Uterus (tissue), 4 donors: ENCODE measurements around the gene FGF21. TPM values are rescaled to one million over a fixed set of nuclear protein-coding genes. Genes with fewer than 3 reads are reported as not detected.
"Not testable (repeated sequence)": the region's sequence is repeated elsewhere in the genome, so short reads cannot be mapped to it uniquely, and the experiment has no call there.

Experiments used
- DNase-seq, 2 donors: peaks; one replicate each; pipeline ENCODE4 v3.0.0-alpha.2; 2019 to 2020
- H3K27ac ChIP-seq, 2 donors: fragments of 200-600 bp; sonication (generic); 1 replicate in 1 of 2; 2 replicates in 1 of 2; pipeline ENCODE4 v1.5.1; 2016 to 2018
- H3K27me3 ChIP-seq, 2 donors: fragments of 200-600 bp; sonication (generic); one replicate each; pipeline ENCODE4 v1.5.1; 2018 to 2019; ENCODE audit warnings: control low read depth in 1 of 2
- H3K36me3 ChIP-seq, 2 donors: fragments of 200-600 bp; sonication (generic); one replicate each; pipeline ENCODE4 v1.5.1; 2019; ENCODE audit warnings: control low read depth in 1 of 2
- H3K4me1 ChIP-seq, 2 donors: fragments of 200-600 bp; sonication (generic); one replicate each; pipeline ENCODE4 v1.5.1; 2018 to 2019; ENCODE audit warnings: control low read depth in 1 of 2
- H3K4me3 ChIP-seq, 2 donors: fragments of 200-600 bp; sonication (generic); 1 replicate in 1 of 2; 2 replicates in 1 of 2; pipeline ENCODE4 v1.5.1; 2018 to 2019; ENCODE audit warnings: mild to moderate bottlenecking in 1 of 2
- H3K9me3 ChIP-seq, 2 donors: fragments of 200-600 bp; sonication (generic); one replicate each; pipeline ENCODE4 v1.5.1; 2019; ENCODE audit warnings: control low read depth in 1 of 2
- CTCF ChIP-seq, 4 experiments: fragments of 200-600 bp in 2 of 4; fragments of 450-650 bp in 2 of 4; sonication (generic) in 2 of 4; IDR thresholded peaks; one replicate each; pipeline ENCODE4 v1.5.1; 2016 to 2019; ENCODE audit warnings: antibody characterized with exemption in 4 of 4, mild to moderate bottlenecking in 2 of 4, moderate library complexity in 1 of 4
- POLR2A ChIP-seq, 2 donors: fragments of 450-650 bp; IDR thresholded peaks; one replicate each; pipeline ENCODE4 v1.6.1; 2016; ENCODE audit warnings: antibody characterized with exemption in 2 of 2, mild to moderate bottlenecking in 1 of 2, moderate library complexity in 1 of 2
- intact Hi-C: fragments of 100-400 bp; cut with DNase I; formaldehyde crosslinking; loops from one replicate; pipeline ENCODE4 v1.15.1; 2023; ENCODE audit warnings: low total_unique reads
- total RNA-seq, 4 donors: library from RNA; depleted of rRNA in 3 of 4; stranded (reverse); fragments of >200 nt in 3 of 4; gene quantifications; one replicate each; pipeline versions ENCODE4 v1.1.0 to v1.2.4, GENCODE V29; 2014 to 2023
- donor health status: DM: yes; HTN: yes; CAD: no.

Gene FGF21
- total RNA-seq, 4 donors from 2014 or later, result not detected

DNA sequence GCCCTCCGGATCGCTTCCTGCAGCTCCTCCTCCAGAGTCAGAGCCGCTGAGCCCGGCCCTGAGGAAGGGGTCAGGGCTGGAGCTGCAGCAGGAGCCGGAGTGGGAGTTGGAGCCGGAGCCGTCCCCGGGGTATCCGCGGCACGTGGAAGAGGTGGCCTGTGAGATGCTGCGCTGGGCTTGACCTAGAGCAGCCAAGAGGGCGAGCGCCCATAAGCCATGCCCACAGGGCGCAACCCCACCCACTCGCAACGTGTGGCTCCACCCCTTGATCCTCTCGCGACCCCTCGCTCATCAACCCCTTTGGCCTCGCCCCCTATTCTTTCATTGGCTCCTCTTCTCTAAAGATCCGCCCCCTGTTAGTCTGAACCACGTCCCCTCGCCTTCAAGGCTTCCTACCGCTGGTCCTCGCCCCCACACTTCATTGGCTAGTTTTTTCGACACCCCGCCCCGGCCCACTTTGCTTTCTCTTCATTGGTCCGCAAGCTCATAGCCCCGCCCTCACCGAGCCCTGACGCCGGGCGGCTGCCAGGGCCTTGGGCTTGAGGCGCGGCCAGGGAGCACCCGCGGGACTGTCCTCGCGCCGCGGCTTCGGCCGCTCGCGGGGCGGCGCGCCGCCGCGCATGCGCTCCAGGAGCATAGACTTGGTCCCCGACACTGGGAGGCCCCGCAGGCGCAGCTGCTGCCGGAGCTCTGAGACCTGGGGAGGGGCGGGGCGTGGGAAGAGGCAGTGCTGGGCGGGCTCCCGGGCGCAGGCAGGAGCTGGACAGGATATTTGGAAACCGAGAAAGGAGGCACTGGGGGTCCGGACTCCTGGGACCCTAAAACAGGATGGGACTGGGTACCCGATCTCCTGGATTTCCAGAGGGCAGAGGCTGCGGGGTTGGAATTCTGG, 41.2 kb upstream of the FGF21 start:
- Histone ChIP-seq H3K36me3 (no peaks in the 10 kb centered on the region), H3K9me3 (peaks cover 0 to 4% of the 10 kb centered on the region in 2 donors), H3K27ac (peak overlapping the region; percentile 85 to 92), H3K27me3 (no peaks in the 10 kb centered on the region), H3K4me3 (peak overlapping the region; percentile 49 to 66), H3K4me1 (peaks cover 0 to 3% of the 10 kb centered on the region in 2 donors)
- DNase-seq, result peak; percentile 99 to 100
- intact Hi-C loops, result no loop called here
- peak; percentile 62 to 66 for TF ChIP-seq POLR2A (IDR thresholded peaks at IDR 0.05)
- peak in 2 of 4 experiments; percentile 5 to 42 for TF ChIP-seq CTCF (IDR thresholded peaks at IDR 0.05)

- intact Hi-C loops, result no loop called here
- Histone ChIP-seq H3K9me3 (peaks cover 0 to 4% of the 10 kb centered on the region in 2 donors), H3K4me1 (peaks cover 0 to 9% of the 10 kb centered on the region in 2 donors), H3K27me3 (no peaks in the 10 kb centered on the region), H3K36me3 (no peaks in the 10 kb centered on the region), H3K4me3 (peak overlapping the region; percentile 39 to 40), H3K27ac (peak overlapping the region; percentile 83 to 92)
- TF ChIP-seq POLR2A (IDR thresholded peaks at IDR 0.05) (no peak), CTCF (IDR thresholded peaks at IDR 0.05) (no peak)
- peak in 1 of 2 donors; percentile 58 for DNase-seq
These were observed 40.3 kb upstream of the FGF21 start for GRCh38 chr19:48714759-48715675.

DNA sequence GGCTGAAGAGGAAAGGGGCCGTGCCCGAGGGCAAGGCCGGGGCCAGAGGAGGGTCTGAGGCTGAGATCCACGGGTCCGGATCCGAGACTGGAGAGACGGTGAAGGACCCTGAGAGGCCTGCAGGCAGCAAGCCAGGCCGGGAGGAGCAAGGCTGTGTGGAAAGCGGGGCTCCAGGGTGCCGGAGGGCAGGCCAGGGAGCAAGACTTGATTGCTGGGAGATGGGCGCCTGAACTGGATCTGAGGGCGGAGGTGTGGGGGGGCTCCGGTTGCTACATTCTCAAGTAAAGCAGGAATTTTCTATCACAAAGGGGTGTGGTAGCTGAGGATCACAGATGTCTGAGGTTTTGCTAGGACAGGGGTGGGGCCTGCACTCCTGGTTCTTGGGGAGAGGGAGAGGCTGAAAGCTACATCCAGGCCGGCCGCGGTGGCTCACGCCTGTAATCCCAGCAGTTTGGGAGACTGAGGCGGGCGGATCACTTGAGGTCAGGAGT, 39.6 kb upstream of the FGF21 start:
- peak overlapping the region; percentile 83 to 92 for H3K27ac ChIP-seq
- intact Hi-C loops, result no loop called here
- peak; percentile 51 to 63 for DNase-seq
- H3K9me3 ChIP-seq, result peaks cover 0 to 4% of the 10 kb centered on the region in 2 donors
- peaks cover 0 to 11% of the 10 kb centered on the region in 2 donors for H3K4me1 ChIP-seq
- H3K4me3 ChIP-seq, result peak overlapping the region; percentile 39 to 40
- no peaks in the 10 kb centered on the region for H3K27me3 ChIP-seq
- no peaks in the 10 kb centered on the region for H3K36me3 ChIP-seq
- no peak for TF ChIP-seq CTCF (IDR thresholded peaks at IDR 0.05)
- TF ChIP-seq POLR2A (IDR thresholded peaks at IDR 0.05), result no peak

GRCh38 chr19:48716562-48717291, 38.6 kb upstream of the FGF21 start:
- peak; percentile 81 to 82 for DNase-seq
- H3K36me3 ChIP-seq, result no peaks in the 10 kb centered on the region
- peak overlapping the region; percentile 39 to 40 for H3K4me3 ChIP-seq
- H3K27ac ChIP-seq, result peak overlapping the region; percentile 83 to 92
- no peaks in the 10 kb centered on the region for H3K27me3 ChIP-seq
- H3K4me1 ChIP-seq, result peaks cover 0 to 11% of the 10 kb centered on the region in 2 donors
- TF ChIP-seq POLR2A (IDR thresholded peaks at IDR 0.05), result peak in 1 of 2 donors; percentile 31
- no peak for TF ChIP-seq CTCF (IDR thresholded peaks at IDR 0.05)
- intact Hi-C loops, result no loop called here
- no peaks in the 10 kb centered on the region for H3K9me3 ChIP-seq

DNA sequence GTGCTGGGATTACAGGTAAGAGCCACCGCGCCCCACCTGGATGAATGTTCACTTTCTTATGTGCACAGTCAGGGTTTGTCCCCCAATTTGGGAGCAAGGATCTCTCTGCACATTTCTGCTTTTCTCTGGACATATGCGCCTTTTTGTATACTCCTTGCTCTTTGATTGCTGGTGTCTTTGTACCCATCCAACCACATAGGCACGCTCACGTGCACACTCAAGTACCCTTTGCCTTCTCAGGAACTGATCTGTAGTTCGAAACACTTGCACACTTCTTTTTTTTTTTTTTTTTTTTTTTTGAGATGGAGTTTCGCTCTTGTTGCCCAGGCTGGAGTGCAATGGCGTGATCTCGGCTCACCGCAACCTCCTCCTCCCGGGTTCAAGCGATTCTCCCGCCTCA, 37.2 kb upstream of the FGF21 start:
- intact Hi-C loops, H3K36me3 ChIP-seq, H3K27me3 ChIP-seq, H3K27ac ChIP-seq, H3K9me3 ChIP-seq, H3K4me3 ChIP-seq, DNase-seq: not testable (repeated sequence)
- peaks cover 0 to 11% of the 10 kb centered on the region in 2 donors for H3K4me1 ChIP-seq
